ENCODE measurements around the gene DAD1.

DNA sequence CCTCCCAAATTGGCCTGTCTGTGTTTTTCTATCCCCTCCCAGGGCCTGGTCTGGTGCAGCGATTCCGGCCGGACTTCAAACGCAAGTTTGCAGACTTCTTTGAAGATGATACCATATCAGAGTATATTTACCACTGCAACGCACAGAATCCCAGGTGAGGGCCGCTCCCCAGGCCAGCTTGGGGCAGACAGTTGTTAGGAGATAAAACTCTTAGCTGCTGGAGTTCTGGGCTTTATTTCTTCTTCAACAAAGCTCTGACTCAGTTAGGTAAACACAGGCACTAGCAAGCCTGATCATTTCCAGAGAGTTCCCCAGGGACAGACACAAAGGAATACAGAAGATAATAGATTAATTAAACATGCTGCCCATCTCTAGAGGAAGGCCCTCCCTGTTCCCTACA lies 17.4 kb upstream of the DAD1 start:
- TF ChIP-seq, protein P1, sequence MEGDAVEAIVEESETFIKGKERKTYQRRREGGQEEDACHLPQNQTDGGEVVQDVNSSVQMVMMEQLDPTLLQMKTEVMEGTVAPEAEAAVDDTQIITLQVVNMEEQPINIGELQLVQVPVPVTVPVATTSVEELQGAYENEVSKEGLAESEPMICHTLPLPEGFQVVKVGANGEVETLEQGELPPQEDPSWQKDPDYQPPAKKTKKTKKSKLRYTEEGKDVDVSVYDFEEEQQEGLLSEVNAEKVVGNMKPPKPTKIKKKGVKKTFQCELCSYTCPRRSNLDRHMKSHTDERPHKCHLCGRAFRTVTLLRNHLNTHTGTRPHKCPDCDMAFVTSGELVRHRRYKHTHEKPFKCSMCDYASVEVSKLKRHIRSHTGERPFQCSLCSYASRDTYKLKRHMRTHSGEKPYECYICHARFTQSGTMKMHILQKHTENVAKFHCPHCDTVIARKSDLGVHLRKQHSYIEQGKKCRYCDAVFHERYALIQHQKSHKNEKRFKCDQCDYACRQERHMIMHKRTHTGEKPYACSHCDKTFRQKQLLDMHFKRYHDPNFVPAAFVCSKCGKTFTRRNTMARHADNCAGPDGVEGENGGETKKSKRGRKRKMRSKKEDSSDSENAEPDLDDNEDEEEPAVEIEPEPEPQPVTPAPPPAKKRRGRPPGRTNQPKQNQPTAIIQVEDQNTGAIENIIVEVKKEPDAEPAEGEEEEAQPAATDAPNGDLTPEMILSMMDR (IDR thresholded peaks at IDR 0.05), result no peak
- TF ChIP-seq ZFX (IDR thresholded peaks at IDR 0.05; ENCODE audit: borderline replicate concordance), result no peak

Data from 22Rv1 (cell line).